ENCODE data around the gene P3H1.

- TF ChIP-seq POLR2A (IDR thresholded peaks at IDR 0.05; ENCODE audit: low read depth, low read length): no peak
- no peak for TF ChIP-seq POLR2AphosphoS5 (IDR thresholded peaks at IDR 0.05; ENCODE audit: low read depth, low read length)
These were observed 53.5 kb downstream of the P3H1 start for GRCh38 chr1:42713293-42713692.

All from GM12891 (cell line).